ENCODE measurements around the gene ASPDH. TPM values are rescaled to one million over a fixed set of nuclear protein-coding genes. Genes with fewer than 3 reads are reported as not detected.

Gene ASPDH
- total RNA-seq, 8 experiments from 2014 or later: 0.58 to 3.0 (median 1.4) TPM; not detected in 3

Other genes starting within 250 kb of the ASPDH start
- gene KCNC3, start 184.5 kb downstream of the ASPDH start, total RNA-seq: 1 to 10 TPM in 4 of 8 experiments, under 1 TPM in 4; 0.13 to 2.6 (median 0.99) TPM
- gene NAPSA, start 148.3 kb downstream of the ASPDH start, total RNA-seq: 1 to 10 TPM in 4 of 8 experiments, under 1 TPM in 4; 0.18 to 1.9 (median 0.95) TPM
- gene NR1H2, start 137.5 kb downstream of the ASPDH start, total RNA-seq: 10 to 100 TPM; 13.5 to 71.4 (median 30.6) TPM
- 10 to 100 TPM in 5 of 8 experiments, 1 to 10 TPM in 3; 6.2 to 56.0 (median 12.7) TPM for gene POLD1, start 129.6 kb downstream of the ASPDH start, total RNA-seq
- 1 to 10 TPM in 1 of 8 experiments, under 1 TPM in 5, not detected in 2; 0.09 to 2.6 (median 0.47) TPM for gene SPIB, start 95.0 kb downstream of the ASPDH start, total RNA-seq
- under 1 TPM in 4 of 8 experiments, not detected in 4; 0.04 to 0.27 (median 0.11) TPM for gene MYBPC2, start 81.0 kb downstream of the ASPDH start, total RNA-seq
- 100 to 1,000 TPM in 3 of 8 experiments, 10 to 100 TPM in 5; 46.0 to 183 (median 90.3) TPM for gene EMC10, start 37.4 kb downstream of the ASPDH start, total RNA-seq
- 1 to 10 TPM in 6 of 8 experiments, under 1 TPM in 2; 0.46 to 6.9 (median 1.9) TPM for gene GARIN5A, start 37.1 kb downstream of the ASPDH start, total RNA-seq
- gene JOSD2, start 2.7 kb downstream of the ASPDH start, total RNA-seq: 10 to 100 TPM in 4 of 8 experiments, 1 to 10 TPM in 4; 3.9 to 40.5 (median 11.3) TPM
- gene LRRC4B, start 54.5 kb upstream of the ASPDH start, total RNA-seq: 10 to 100 TPM in 5 of 8 experiments, under 1 TPM in 3; 0.10 to 45.8 (median 17.2) TPM
- gene SYT3, start 126.0 kb upstream of the ASPDH start, total RNA-seq: 10 to 100 TPM in 1 of 8 experiments, 1 to 10 TPM in 4, under 1 TPM in 3; 0.31 to 12.5 (median 3.4) TPM
- 10 to 100 TPM in 2 of 8 experiments, 1 to 10 TPM in 4, not detected in 2; 1.3 to 10.9 (median 6.4) TPM for gene C19orf81, start 135.5 kb upstream of the ASPDH start, total RNA-seq
- 10 to 100 TPM in 3 of 8 experiments, 1 to 10 TPM in 5; 1.7 to 22.5 (median 7.2) TPM for gene SHANK1, start 205.9 kb upstream of the ASPDH start, total RNA-seq
- gene CLEC11A, start 209.5 kb upstream of the ASPDH start, total RNA-seq: 10 to 100 TPM in 3 of 8 experiments, 1 to 10 TPM in 5; 1.8 to 42.0 (median 6.9) TPM

All from motor neuron (in vitro differentiated cells).